HG03521 (cell line): ENCODE results near the gene FBXW7.

Source experiments
- ATAC-seq: cut with Tn5 transposase; IDR thresholded peaks from one replicate; pipeline ENCODE4 v1.9.1; 2021; ENCODE audit warnings: mild to moderate bottlenecking, moderate library complexity; ENCODE audit not compliant: unreplicated experiment

Gene FBXW7

GRCh38 chr4:152434011-152434410 is 101.9 kb downstream of the FBXW7 start:
- no peak for ATAC-seq

- no peak for ATAC-seq
These were observed 104.1 kb downstream of the FBXW7 start for GRCh38 chr4:152431784-152432183.

GRCh38 chr4:152431291-152431690 is 104.6 kb downstream of the FBXW7 start:
- no peak for ATAC-seq

GRCh38 chr4:152430507-152430906 is 105.4 kb downstream of the FBXW7 start:
- no peak for ATAC-seq

- no peak for ATAC-seq
These were observed 107.9 kb downstream of the FBXW7 start for GRCh38 chr4:152427981-152428380.

- ATAC-seq, result no peak
These were observed 110.9 kb downstream of the FBXW7 start for GRCh38 chr4:152424977-152425376.

- ATAC-seq, result no peak
These were observed 111.5 kb downstream of the FBXW7 start for GRCh38 chr4:152424396-152424795.

- ATAC-seq, result no peak
These were observed 113.0 kb downstream of the FBXW7 start for GRCh38 chr4:152422817-152423320.

GRCh38 chr4:152421576-152421975 is 114.3 kb downstream of the FBXW7 start:
- no peak for ATAC-seq

GRCh38 chr4:152419809-152420208 is 116.1 kb downstream of the FBXW7 start:
- no peak for ATAC-seq

GRCh38 chr4:152417673-152418072 is 118.2 kb downstream of the FBXW7 start:
- ATAC-seq, result no peak

- ATAC-seq, result no peak
These were observed 119.9 kb downstream of the FBXW7 start for GRCh38 chr4:152415980-152416379.

GRCh38 chr4:152408514-152409327 is 127.2 kb downstream of the FBXW7 start:
- ATAC-seq, result no peak

- ATAC-seq, result no peak
These were observed 134.5 kb downstream of the FBXW7 start for GRCh38 chr4:152401424-152401823.

- ATAC-seq, result no peak
These were observed 136.6 kb downstream of the FBXW7 start for GRCh38 chr4:152399246-152399645.

- no peak for ATAC-seq
These were observed 137.8 kb downstream of the FBXW7 start for GRCh38 chr4:152398060-152398459.

- no peak for ATAC-seq
These were observed 141.1 kb downstream of the FBXW7 start for GRCh38 chr4:152394791-152395190.

GRCh38 chr4:152392079-152392478 is 143.8 kb downstream of the FBXW7 start:
- no peak for ATAC-seq

- no peak for ATAC-seq
These were observed 145.7 kb downstream of the FBXW7 start for GRCh38 chr4:152390216-152390615.

GRCh38 chr4:152389359-152389758 is 146.5 kb downstream of the FBXW7 start:
- no peak for ATAC-seq

GRCh38 chr4:152385551-152385950 is 150.3 kb downstream of the FBXW7 start:
- ATAC-seq, result no peak

GRCh38 chr4:152382057-152382785 is 153.7 kb downstream of the FBXW7 start:
- ATAC-seq, result no peak
